ENCODE results near the gene SNRK. TPM values are rescaled to one million over a fixed set of nuclear protein-coding genes. Genes with fewer than 3 reads are reported as not detected.

Gene SNRK
- total and polyA plus RNA-seq, 2 of the 13 experiments (the other 11 are each of a cell fraction or from before 2014, with no cell fraction given): 11.4 to 16.1 TPM

DNA sequence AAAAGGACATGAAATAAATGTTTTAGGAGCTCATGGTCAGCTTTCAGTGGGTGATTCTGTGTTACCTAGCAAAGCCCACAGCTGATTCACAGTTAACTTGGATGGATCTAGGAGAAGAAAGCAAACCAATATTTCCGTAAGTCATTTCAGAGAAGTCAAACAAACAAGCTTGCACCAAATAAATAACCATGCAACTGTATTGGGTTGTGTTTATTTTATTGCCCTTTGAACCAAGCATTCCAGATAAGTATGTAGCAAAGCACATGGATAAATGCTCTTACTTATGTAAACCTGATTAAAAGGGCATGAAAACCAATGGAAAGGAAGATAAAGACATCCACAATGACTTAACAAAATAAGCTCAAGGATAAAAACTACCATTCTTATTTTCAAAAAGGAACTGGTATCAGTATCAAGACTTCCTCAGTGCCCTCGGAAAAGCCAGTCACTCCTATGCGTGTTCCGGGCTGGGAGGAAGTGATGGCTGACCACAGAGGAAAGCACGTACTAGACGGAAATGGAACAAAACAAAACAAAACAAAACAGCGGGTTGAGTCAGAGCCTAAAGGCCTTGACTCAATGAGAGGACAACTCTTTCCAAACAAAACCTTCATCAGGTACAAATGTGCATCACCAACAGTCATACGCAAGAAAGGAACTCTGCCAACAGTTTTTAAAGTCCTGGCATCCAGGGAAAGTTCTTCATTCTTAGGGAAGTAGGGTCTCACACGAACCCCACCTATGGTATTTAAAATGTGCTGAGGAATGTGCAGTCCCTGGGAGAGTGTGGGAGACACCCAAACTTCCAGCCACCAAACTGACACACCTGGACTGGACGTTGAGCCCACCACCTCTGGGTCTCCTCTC, 103.3 kb downstream of the SNRK start (continued):
- TF ChIP-seq FOSL2 (CRISPR knock-in tag; IDR thresholded peaks at IDR 0.05): 0 out of 2 replicates have a peak, but pooled peaks have one; percentile 8
- no peak for TF ChIP-seq RBAK (CRISPR knock-in tag; IDR thresholded peaks at IDR 0.05)
- TF ChIP-seq, protein P1, sequence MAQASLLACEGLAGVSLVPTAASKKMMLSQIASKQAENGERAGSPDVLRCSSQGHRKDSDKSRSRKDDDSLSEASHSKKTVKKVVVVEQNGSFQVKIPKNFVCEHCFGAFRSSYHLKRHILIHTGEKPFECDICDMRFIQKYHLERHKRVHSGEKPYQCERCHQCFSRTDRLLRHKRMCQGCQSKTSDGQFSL (CRISPR knock-in tag; IDR thresholded peaks at IDR 0.05): no peak
- peak; percentile 9; the same call in 1 of the 2 replicates for TF ChIP-seq RARA (CRISPR knock-in tag; IDR thresholded peaks at IDR 0.05)
- TF ChIP-seq FOXO1 (CRISPR knock-in tag; IDR thresholded peaks at IDR 0.05): no peak
- TF ChIP-seq, protein P2, sequence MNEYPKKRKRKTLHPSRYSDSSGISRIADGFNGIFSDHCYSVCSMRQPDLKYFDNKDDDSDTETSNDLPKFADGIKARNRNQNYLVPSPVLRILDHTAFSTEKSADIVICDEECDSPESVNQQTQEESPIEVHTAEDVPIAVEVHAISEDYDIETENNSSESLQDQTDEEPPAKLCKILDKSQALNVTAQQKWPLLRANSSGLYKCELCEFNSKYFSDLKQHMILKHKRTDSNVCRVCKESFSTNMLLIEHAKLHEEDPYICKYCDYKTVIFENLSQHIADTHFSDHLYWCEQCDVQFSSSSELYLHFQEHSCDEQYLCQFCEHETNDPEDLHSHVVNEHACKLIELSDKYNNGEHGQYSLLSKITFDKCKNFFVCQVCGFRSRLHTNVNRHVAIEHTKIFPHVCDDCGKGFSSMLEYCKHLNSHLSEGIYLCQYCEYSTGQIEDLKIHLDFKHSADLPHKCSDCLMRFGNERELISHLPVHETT (CRISPR knock-in tag; conservative IDR thresholded peaks at IDR 0.05): no peak
- TF ChIP-seq IRF2 (CRISPR knock-in tag; IDR thresholded peaks at IDR 0.05): no peak
- no peak for TF ChIP-seq MEF2D (CRISPR knock-in tag; IDR thresholded peaks at IDR 0.05)
- TF ChIP-seq, protein P3, sequence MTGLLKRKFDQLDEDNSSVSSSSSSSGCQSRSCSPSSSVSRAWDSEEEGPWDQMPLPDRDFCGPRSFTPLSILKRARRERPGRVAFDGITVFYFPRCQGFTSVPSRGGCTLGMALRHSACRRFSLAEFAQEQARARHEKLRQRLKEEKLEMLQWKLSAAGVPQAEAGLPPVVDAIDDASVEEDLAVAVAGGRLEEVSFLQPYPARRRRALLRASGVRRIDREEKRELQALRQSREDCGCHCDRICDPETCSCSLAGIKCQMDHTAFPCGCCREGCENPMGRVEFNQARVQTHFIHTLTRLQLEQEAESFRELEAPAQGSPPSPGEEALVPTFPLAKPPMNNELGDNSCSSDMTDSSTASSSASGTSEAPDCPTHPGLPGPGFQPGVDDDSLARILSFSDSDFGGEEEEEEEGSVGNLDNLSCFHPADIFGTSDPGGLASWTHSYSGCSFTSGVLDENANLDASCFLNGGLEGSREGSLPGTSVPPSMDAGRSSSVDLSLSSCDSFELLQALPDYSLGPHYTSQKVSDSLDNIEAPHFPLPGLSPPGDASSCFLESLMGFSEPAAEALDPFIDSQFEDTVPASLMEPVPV (CRISPR knock-in tag; IDR thresholded peaks at IDR 0.05): no peak
- TF ChIP-seq TOPORS (CRISPR knock-in tag; IDR thresholded peaks at IDR 0.05): no peak
- no peak for TF ChIP-seq TBP (CRISPR knock-in tag; IDR thresholded peaks at IDR 0.05)
- no peak for TF ChIP-seq SRSF1 (optimal IDR thresholded peaks at IDR 0.05; ENCODE audit: low read depth, low read length)
- TF ChIP-seq, protein P4, sequence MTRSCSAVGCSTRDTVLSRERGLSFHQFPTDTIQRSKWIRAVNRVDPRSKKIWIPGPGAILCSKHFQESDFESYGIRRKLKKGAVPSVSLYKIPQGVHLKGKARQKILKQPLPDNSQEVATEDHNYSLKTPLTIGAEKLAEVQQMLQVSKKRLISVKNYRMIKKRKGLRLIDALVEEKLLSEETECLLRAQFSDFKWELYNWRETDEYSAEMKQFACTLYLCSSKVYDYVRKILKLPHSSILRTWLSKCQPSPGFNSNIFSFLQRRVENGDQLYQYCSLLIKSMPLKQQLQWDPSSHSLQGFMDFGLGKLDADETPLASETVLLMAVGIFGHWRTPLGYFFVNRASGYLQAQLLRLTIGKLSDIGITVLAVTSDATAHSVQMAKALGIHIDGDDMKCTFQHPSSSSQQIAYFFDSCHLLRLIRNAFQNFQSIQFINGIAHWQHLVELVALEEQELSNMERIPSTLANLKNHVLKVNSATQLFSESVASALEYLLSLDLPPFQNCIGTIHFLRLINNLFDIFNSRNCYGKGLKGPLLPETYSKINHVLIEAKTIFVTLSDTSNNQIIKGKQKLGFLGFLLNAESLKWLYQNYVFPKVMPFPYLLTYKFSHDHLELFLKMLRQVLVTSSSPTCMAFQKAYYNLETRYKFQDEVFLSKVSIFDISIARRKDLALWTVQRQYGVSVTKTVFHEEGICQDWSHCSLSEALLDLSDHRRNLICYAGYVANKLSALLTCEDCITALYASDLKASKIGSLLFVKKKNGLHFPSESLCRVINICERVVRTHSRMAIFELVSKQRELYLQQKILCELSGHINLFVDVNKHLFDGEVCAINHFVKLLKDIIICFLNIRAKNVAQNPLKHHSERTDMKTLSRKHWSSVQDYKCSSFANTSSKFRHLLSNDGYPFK (CRISPR knock-in tag; IDR thresholded peaks at IDR 0.05; ENCODE audit: borderline replicate concordance): no peak
- TF ChIP-seq, protein P5, sequence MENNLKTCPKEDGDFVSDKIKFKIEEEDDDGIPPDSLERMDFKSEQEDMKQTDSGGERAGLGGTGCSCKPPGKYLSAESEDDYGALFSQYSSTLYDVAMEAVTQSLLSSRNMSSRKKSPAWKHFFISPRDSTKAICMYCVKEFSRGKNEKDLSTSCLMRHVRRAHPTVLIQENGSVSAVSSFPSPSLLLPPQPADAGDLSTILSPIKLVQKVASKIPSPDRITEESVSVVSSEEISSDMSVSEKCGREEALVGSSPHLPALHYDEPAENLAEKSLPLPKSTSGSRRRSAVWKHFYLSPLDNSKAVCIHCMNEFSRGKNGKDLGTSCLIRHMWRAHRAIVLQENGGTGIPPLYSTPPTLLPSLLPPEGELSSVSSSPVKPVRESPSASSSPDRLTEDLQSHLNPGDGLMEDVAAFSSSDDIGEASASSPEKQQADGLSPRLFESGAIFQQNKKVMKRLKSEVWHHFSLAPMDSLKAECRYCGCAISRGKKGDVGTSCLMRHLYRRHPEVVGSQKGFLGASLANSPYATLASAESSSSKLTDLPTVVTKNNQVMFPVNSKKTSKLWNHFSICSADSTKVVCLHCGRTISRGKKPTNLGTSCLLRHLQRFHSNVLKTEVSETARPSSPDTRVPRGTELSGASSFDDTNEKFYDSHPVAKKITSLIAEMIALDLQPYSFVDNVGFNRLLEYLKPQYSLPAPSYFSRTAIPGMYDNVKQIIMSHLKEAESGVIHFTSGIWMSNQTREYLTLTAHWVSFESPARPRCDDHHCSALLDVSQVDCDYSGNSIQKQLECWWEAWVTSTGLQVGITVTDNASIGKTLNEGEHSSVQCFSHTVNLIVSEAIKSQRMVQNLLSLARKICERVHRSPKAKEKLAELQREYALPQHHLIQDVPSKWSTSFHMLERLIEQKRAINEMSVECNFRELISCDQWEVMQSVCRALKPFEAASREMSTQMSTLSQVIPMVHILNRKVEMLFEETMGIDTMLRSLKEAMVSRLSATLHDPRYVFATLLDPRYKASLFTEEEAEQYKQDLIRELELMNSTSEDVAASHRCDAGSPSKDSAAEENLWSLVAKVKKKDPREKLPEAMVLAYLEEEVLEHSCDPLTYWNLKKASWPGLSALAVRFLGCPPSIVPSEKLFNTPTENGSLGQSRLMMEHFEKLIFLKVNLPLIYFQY (CRISPR knock-in tag; IDR thresholded peaks at IDR 0.05; ENCODE audit: borderline replicate concordance): no peak
- no peak for TF ChIP-seq FOXP1 (IDR thresholded peaks at IDR 0.05)
- peak; percentile 37; the same call in 1 of the 2 replicates for TF ChIP-seq FOXP1 (CRISPR knock-in tag; IDR thresholded peaks at IDR 0.05)
- TF ChIP-seq SMAD9 (CRISPR knock-in tag; IDR thresholded peaks at IDR 0.05): no peak
- no peak for TF ChIP-seq ZBTB8A (CRISPR knock-in tag; IDR thresholded peaks at IDR 0.05; ENCODE audit: borderline replicate concordance, low read depth)
- TF ChIP-seq ZFP36L1 (CRISPR knock-in tag; IDR thresholded peaks at IDR 0.05): no peak
- TF ChIP-seq ZNF543 (CRISPR knock-in tag; IDR thresholded peaks at IDR 0.05): no peak

Data from HepG2 (cell line).